SK-N-SH (cell line): ENCODE measurements around the gene TRIM54.

Experiments
- CHD2 ChIP-seq: fragments of 150-350 bp; IDR thresholded peaks from 2 replicates; pipeline ENCODE4 v1.6.1; 2018; ENCODE audit warnings: low read length; ENCODE audit not compliant: partially characterized antibody
- CTCF ChIP-seq: fragments of 200-600 bp; sonication (generic); IDR thresholded peaks from 2 replicates; pipeline ENCODE4 v1.6.1; 2017; ENCODE audit warnings: antibody characterized with exemption, mild to moderate bottlenecking, moderate library complexity
- EP300 ChIP-seq, 2 experiments: IDR thresholded peaks; 2 replicates each; pipeline versions ENCODE4 v1.4.0 to v1.6.1; 2012; ENCODE audit warnings: borderline replicate concordance in 1 of 2, low read depth in 1 of 2, low read length in 1 of 2
- EZH2phosphoT487 ChIP-seq: fragments of 200-600 bp; sonication (generic); IDR thresholded peaks from 2 replicates; pipeline ENCODE4 v1.6.1; 2017; ENCODE audit warnings: low read depth, mixed run types, mild to moderate bottlenecking, antibody characterized with exemption, moderate library complexity, borderline replicate concordance
- FOXJ3 ChIP-seq: sonication (generic); formaldehyde crosslinking; IDR thresholded peaks from 2 replicates; pipeline ENCODE4 v1.5.1; 2020; ENCODE audit warnings: mild to moderate bottlenecking, missing genetic modification reagents
- GABPA ChIP-seq: IDR thresholded peaks from 2 replicates; pipeline ENCODE4 v1.4.0; 2012; ENCODE audit warnings: low read depth, mild to moderate bottlenecking
- JUND ChIP-seq: IDR thresholded peaks from 2 replicates; pipeline ENCODE4 v1.4.0; 2012
- MAX ChIP-seq: IDR thresholded peaks from 2 replicates; pipeline ENCODE4 v1.4.0; 2012; ENCODE audit warnings: low read depth
- MXI1 ChIP-seq: IDR thresholded peaks from 2 replicates; pipeline ENCODE4 v1.6.1; 2012; ENCODE audit warnings: mild to moderate bottlenecking, low read depth, low read length, improper control_type of control experiment
- PBX3 ChIP-seq: IDR thresholded peaks from 2 replicates; pipeline ENCODE4; 2012
- POLR2AphosphoS5 ChIP-seq: IDR thresholded peaks from 2 replicates; pipeline ENCODE4 v1.6.1; 2012; ENCODE audit warnings: low read depth, low read length
- RFX5 ChIP-seq: IDR thresholded peaks from 2 replicates; pipeline ENCODE4 v1.6.1; 2012; ENCODE audit warnings: mild to moderate bottlenecking, improper control_type of control experiment, low read length
- RXRA ChIP-seq: IDR thresholded peaks from 2 replicates; pipeline ENCODE4 v1.4.0; 2012; ENCODE audit warnings: low read depth, mild to moderate bottlenecking, borderline replicate concordance
- ZBTB33 ChIP-seq: IDR thresholded peaks from 2 replicates; pipeline ENCODE4 v1.4.0; 2012; ENCODE audit warnings: low read depth, borderline replicate concordance

- TF ChIP-seq CTCF (no peak), EZH2phosphoT487 (no peak), JUND (no peak), MAX (no peak), POLR2AphosphoS5 (no peak), FOXJ3 (CRISPR knock-in tag) (no peak), RXRA (no peak), GABPA (no peak), CHD2 (no peak), PBX3 (no peak), EP300 (IDR thresholded peaks at IDR 0.05; ENCODE audit: borderline replicate concordance in 1 of 2, low read depth in 1 of 2, low read length in 1 of 2) (no peak), MXI1 (no peak), ZBTB33 (no peak), RFX5 (no peak)
These were observed 68.0 kb downstream of the TRIM54 start for GRCh38 chr2:27350106-27350693.
